SK-N-SH (cell line): ENCODE measurements around the gene ANKRD34B. TPM values are rescaled to one million over a fixed set of nuclear protein-coding genes. Genes with fewer than 3 reads are reported as not detected.

Experiments used
- CTCF ChIA-PET: fragments of 300-600, 350-600 bp; formaldehyde crosslinking; extraction: SDS; loops from one replicate; lab custom pipeline; 2021; lab: Yijun Ruan, JAX
- POLR2A ChIA-PET: fragments of 350-600 bp; sonication (Branson Sonifier 250); formaldehyde crosslinking; extraction: SDS; loops from one replicate; lab custom pipeline; 2020; ENCODE audit warnings: antibody characterized with exemption, inconsistent platforms; lab: Yijun Ruan, JAX
- DNase-seq: peaks from one replicate; pipeline ENCODE4 v3.0.0; 2012
- H2AFZ ChIP-seq: fragments of 200-600 bp; sonication (generic); 2 replicates; pipeline ENCODE4 v1.8.1; 2016; ENCODE audit warnings: antibody characterized with exemption, mild to moderate bottlenecking, low read depth
- H3F3A ChIP-seq: fragments of 200-600 bp; sonication (generic); replicated peaks from 2 replicates; pipeline ENCODE3; 2016; ENCODE audit warnings: antibody characterized with exemption, mild to moderate bottlenecking; ENCODE audit not compliant: insufficient read depth
- H3K27ac ChIP-seq, 2 experiments: fragments of 200-500 bp in 1 of 2; fragments of 200-600 bp in 1 of 2; sonication (Bioruptor generic) in 1 of 2; sonication (generic), shearing (Covaris generic) in 1 of 2; 2 replicates each; pipeline versions ENCODE4 v1.5.1 to v1.6.1; 2014 to 2016; ENCODE audit warnings: low read depth in 2 of 2, inconsistent platforms in 1 of 2, low read length in 1 of 2, mild to moderate bottlenecking in 1 of 2, mixed read lengths in 1 of 2
- H3K27me3 ChIP-seq: fragments of 200-600 bp; sonication (generic), shearing (Covaris generic); 2 replicates; pipeline ENCODE4 v1.6.1; 2016; ENCODE audit warnings: mixed run types; ENCODE audit not compliant: insufficient read depth
- H3K36me3 ChIP-seq, 2 experiments: fragments of 200-500 bp in 1 of 2; fragments of 200-600 bp in 1 of 2; sonication (Bioruptor generic) in 1 of 2; sonication (generic) in 1 of 2; replicated peaks in 1 of 2; 2 replicates each; pipeline versions ENCODE3 to v1.5.1; 2014 to 2016; ENCODE audit warnings: low read length in 1 of 2, mild to moderate bottlenecking in 1 of 2; ENCODE audit not compliant: insufficient read depth in 2 of 2, control insufficient read depth in 1 of 2
- H3K4me1 ChIP-seq, 2 experiments: fragments of 200-500 bp in 1 of 2; fragments of 200-600 bp in 1 of 2; sonication (Bioruptor generic) in 1 of 2; sonication (generic), shearing (Covaris generic) in 1 of 2; 2 replicates each; pipeline versions ENCODE4 v1.5.1 to v1.6.1; 2014 to 2016; ENCODE audit warnings: low read depth in 1 of 2, low read length in 1 of 2, mixed run types in 1 of 2; ENCODE audit not compliant: insufficient read depth in 2 of 2, control insufficient read depth in 1 of 2
- H3K4me2 ChIP-seq: fragments of 200-600 bp; sonication (generic), shearing (Covaris generic); 2 replicates; pipeline ENCODE4 v1.6.1; 2017; ENCODE audit warnings: mixed run types
- H3K4me3 ChIP-seq, 2 experiments: fragments of 200-500 bp in 1 of 2; fragments of 200-600 bp in 1 of 2; sonication (Bioruptor generic) in 1 of 2; sonication (generic), shearing (Covaris generic) in 1 of 2; 2 replicates each; pipeline versions ENCODE4 v1.5.1 to v1.8.1; 2014 to 2016; ENCODE audit warnings: low read depth in 2 of 2, inconsistent platforms in 1 of 2, low read length in 1 of 2, mild to moderate bottlenecking in 1 of 2, mixed read lengths in 1 of 2, moderate library complexity in 1 of 2
- H3K79me2 ChIP-seq: fragments of 200-600 bp; sonication (generic); 2 replicates; pipeline ENCODE4 v1.8.1; 2017; ENCODE audit warnings: mild to moderate bottlenecking; ENCODE audit not compliant: insufficient read depth
- H3K9ac ChIP-seq: fragments of 200-600 bp; sonication (generic); 2 replicates; pipeline ENCODE4 v1.6.1; 2017; ENCODE audit warnings: mixed run types
- H3K9me2 ChIP-seq: fragments of 200-600 bp; sonication (generic); 2 replicates; pipeline ENCODE4 v1.6.1; 2017; ENCODE audit warnings: mixed run types
- H3K9me3 ChIP-seq: fragments of 200-600 bp; sonication (generic); 2 replicates; pipeline ENCODE4 v1.6.1; 2017; ENCODE audit warnings: mixed run types, mild to moderate bottlenecking, moderate library complexity
- H4K20me1 ChIP-seq: fragments of 200-600 bp; sonication (generic); 2 replicates; pipeline ENCODE4 v1.6.1; 2017; ENCODE audit warnings: mild to moderate bottlenecking, mixed run types; ENCODE audit not compliant: insufficient read depth
- FOXJ3 ChIP-seq: sonication (generic); formaldehyde crosslinking; IDR thresholded peaks from 2 replicates; pipeline ENCODE4 v1.5.1; 2020; ENCODE audit warnings: mild to moderate bottlenecking, missing genetic modification reagents
- GATA2 ChIP-seq: sonication (generic); formaldehyde crosslinking; IDR thresholded peaks from 2 replicates; pipeline ENCODE4 v1.5.0; 2020; ENCODE audit warnings: mild to moderate bottlenecking, missing genetic modification reagents
- MXI1 ChIP-seq: IDR thresholded peaks from 2 replicates; pipeline ENCODE4 v1.6.1; 2012; ENCODE audit warnings: mild to moderate bottlenecking, low read depth, low read length, improper control_type of control experiment
- NRF1 ChIP-seq: IDR thresholded peaks from 2 replicates; pipeline ENCODE4 v1.6.1; 2012; ENCODE audit warnings: low read depth, mild to moderate bottlenecking, low read length
- RFX5 ChIP-seq: IDR thresholded peaks from 2 replicates; pipeline ENCODE4 v1.6.1; 2012; ENCODE audit warnings: mild to moderate bottlenecking, improper control_type of control experiment, low read length
- SIN3A ChIP-seq: IDR thresholded peaks from 2 replicates; pipeline ENCODE4 v1.6.1; 2012; ENCODE audit warnings: low read depth, mild to moderate bottlenecking, low read length, moderate library complexity, borderline replicate concordance
- SMC3 ChIP-seq: IDR thresholded peaks from 2 replicates; pipeline ENCODE4 v1.6.1; 2012; ENCODE audit warnings: low read depth, low read length, improper control_type of control experiment
- TAF1 ChIP-seq: IDR thresholded peaks from 2 replicates; pipeline ENCODE4 v1.6.1; 2012; ENCODE audit warnings: low read depth, mild to moderate bottlenecking, low read length, moderate library complexity, borderline replicate concordance
- YY1 ChIP-seq: IDR thresholded peaks from 2 replicates; pipeline ENCODE4 v1.4.0; 2012; ENCODE audit warnings: low read depth, mild to moderate bottlenecking
- WGBS: methylation state at CpG from one replicate; pipeline ENCODE4 v1.1.6; 2017; ENCODE audit warnings: low lambda C conversion rate; 5-methylcytosine and 5-hydroxymethylcytosine counted together
- polyA plus RNA-seq, 3 experiments: library from polyadenylated mRNA; depleted of rRNA; stranded (reverse); fragments of >200 nt; gene quantifications; 2 replicates each; pipeline ENCODE4 v1.2.3, GENCODE V29; 2012
- TF ChIP-seq, protein P1 (sequence below): fragments of 150-350 bp; IDR thresholded peaks from 2 replicates; pipeline ENCODE4 v1.6.1; 2016; ENCODE audit warnings: mild to moderate bottlenecking, low read depth, low read length
- TF ChIP-seq, protein P2 (sequence below): IDR thresholded peaks from 2 replicates; pipeline ENCODE4 v1.4.0; 2012; ENCODE audit warnings: low read depth, borderline replicate concordance
- TF ChIP-seq, protein P3 (sequence below): IDR thresholded peaks from 2 replicates; pipeline ENCODE4 v1.4.0; 2012; ENCODE audit warnings: low read depth, borderline replicate concordance

ANKRD34B gene
- polyA plus RNA-seq, 1 of the 3 experiments (the other 2 are of a cell fraction): not detected

DNA sequence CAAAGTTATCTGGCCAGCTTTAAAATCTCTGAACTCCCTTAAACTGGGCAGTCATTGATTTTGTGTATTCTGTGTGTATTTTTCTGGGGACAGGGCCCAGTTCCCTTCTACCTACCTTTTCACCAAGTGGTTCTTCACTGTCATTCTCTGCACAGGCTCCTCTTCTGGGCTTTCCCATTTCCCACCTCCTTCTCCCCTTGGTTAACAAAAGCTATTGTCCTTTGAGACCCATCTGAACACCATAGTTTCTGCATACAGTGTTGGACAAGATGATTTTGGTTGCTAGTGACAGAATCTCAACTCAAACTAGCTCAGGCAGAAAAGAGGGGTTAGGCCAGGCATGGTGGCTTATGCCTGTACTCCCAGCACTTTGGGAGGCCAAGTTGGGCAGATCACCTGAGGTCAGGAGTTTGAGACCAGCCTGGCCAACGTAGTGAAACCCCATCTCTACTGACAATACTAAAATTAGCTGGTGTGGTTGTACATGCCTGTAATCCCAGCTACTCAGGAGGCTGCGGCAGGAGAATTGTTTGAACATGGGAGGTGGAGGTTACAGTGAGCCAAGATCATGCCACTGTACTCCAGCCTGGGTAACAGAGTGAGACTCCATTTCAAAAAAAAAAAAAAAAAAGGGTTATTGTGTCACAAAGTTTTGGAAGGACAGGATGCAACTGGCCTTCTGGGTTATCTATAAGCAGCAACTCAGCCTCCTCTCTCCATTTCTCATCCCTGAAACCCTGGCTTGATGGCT lies 31.0 kb upstream of the ANKRD34B start (continued):
- TF ChIP-seq, protein P1, sequence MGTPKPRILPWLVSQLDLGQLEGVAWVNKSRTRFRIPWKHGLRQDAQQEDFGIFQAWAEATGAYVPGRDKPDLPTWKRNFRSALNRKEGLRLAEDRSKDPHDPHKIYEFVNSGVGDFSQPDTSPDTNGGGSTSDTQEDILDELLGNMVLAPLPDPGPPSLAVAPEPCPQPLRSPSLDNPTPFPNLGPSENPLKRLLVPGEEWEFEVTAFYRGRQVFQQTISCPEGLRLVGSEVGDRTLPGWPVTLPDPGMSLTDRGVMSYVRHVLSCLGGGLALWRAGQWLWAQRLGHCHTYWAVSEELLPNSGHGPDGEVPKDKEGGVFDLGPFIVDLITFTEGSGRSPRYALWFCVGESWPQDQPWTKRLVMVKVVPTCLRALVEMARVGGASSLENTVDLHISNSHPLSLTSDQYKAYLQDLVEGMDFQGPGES: no peak
- no peak for TF ChIP-seq MXI1
- TF ChIP-seq FOXJ3: no peak
- TF ChIP-seq NRF1: no peak
- TF ChIP-seq YY1: no peak
- TF ChIP-seq, protein P2, sequence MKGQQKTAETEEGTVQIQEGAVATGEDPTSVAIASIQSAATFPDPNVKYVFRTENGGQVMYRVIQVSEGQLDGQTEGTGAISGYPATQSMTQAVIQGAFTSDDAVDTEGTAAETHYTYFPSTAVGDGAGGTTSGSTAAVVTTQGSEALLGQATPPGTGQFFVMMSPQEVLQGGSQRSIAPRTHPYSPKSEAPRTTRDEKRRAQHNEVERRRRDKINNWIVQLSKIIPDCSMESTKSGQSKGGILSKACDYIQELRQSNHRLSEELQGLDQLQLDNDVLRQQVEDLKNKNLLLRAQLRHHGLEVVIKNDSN: no peak
- no peak for TF ChIP-seq RFX5
- no peak for TF ChIP-seq SMC3
- TF ChIP-seq, protein P3, sequence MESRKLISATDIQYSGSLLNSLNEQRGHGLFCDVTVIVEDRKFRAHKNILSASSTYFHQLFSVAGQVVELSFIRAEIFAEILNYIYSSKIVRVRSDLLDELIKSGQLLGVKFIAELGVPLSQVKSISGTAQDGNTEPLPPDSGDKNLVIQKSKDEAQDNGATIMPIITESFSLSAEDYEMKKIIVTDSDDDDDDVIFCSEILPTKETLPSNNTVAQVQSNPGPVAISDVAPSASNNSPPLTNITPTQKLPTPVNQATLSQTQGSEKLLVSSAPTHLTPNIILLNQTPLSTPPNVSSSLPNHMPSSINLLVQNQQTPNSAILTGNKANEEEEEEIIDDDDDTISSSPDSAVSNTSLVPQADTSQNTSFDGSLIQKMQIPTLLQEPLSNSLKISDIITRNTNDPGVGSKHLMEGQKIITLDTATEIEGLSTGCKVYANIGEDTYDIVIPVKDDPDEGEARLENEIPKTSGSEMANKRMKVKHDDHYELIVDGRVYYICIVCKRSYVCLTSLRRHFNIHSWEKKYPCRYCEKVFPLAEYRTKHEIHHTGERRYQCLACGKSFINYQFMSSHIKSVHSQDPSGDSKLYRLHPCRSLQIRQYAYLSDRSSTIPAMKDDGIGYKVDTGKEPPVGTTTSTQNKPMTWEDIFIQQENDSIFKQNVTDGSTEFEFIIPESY: no peak
- no peak for TF ChIP-seq SIN3A
- TF ChIP-seq GATA2 (CRISPR knock-in tag): no peak
- TF ChIP-seq TAF1: no peak

DNA sequence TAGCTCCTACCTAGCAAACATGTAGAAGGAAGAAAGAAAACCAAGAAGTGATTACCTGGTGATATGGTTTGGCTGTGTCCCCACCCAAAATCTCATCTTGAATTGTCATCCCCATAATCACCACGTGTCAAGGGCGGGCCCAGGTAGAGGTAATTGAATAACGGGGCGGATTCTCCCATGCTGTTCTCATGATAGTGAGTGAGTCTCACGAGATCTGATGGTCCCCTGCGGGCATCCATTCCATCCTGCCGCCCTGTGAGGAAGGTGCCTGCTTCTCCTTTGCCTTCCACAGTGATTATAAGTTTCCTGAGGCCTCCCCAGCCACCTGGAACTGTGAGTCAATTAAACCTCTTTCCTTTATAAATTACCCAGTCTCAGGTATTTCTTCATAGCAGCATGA lies 27.4 kb upstream of the ANKRD34B start:
- no peaks in the 10 kb centered on the region for H3F3A ChIP-seq
- TF ChIP-seq, protein P1: no peak
- TF ChIP-seq, all 33 proteins: peak for 0
- Histone ChIP-seq H3K79me2 (no peaks in the 10 kb centered on the region), H3K9me3 (no peaks in the 10 kb centered on the region), H3K27me3 (no peaks in the 10 kb centered on the region), H2AFZ (no peak overlapping the region), H3K4me3 (no peak overlapping the region), H3K4me2 (no peak overlapping the region), H3K9ac (no peak overlapping the region), H3K36me3 (no peaks in the 10 kb centered on the region), H3K9me2 (no peaks in the 10 kb centered on the region), H3K27ac (no peak overlapping the region), H4K20me1 (no peaks in the 10 kb centered on the region), H3K4me1 (no peaks in the 10 kb centered on the region)
- 76% methylated on average over 7 of the region's 7 CpGs for WGBS
- CTCF ChIA-PET: no interaction called here
- no peak for DNase-seq
- POLR2A ChIA-PET: no interaction called here
